ENCODE measurements around the gene REEP2.

REEP2 gene

DNA sequence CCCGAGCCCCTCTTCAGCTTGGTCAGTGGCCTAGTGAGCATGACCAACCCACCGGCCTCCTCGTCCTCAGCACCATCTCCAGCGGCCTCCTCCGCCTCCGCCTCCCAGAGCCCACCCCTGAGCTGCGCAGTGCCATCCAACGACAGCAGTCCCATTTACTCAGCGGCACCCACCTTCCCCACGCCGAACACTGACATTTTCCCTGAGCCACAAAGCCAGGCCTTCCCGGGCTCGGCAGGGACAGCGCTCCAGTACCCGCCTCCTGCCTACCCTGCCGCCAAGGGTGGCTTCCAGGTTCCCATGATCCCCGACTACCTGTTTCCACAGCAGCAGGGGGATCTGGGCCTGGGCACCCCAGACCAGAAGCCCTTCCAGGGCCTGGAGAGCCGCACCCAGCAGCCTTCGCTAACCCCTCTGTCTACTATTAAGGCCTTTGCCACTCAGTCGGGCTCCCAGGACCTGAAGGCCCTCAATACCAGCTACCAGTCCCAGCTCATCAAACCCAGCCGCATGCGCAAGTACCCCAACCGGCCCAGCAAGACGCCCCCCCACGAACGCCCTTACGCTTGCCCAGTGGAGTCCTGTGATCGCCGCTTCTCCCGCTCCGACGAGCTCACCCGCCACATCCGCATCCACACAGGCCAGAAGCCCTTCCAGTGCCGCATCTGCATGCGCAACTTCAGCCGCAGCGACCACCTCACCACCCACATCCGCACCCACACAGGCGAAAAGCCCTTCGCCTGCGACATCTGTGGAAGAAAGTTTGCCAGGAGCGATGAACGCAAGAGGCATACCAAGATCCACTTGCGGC lies 28.2 kb downstream of the REEP2 start:
- no peak for DNase-seq (ENCODE audit: low read depth)
- peak overlapping the region; percentile 74 for H3K4me3 ChIP-seq (ENCODE audit: control insufficient read depth, low read depth, low read length)
- TF ChIP-seq, protein P1, sequence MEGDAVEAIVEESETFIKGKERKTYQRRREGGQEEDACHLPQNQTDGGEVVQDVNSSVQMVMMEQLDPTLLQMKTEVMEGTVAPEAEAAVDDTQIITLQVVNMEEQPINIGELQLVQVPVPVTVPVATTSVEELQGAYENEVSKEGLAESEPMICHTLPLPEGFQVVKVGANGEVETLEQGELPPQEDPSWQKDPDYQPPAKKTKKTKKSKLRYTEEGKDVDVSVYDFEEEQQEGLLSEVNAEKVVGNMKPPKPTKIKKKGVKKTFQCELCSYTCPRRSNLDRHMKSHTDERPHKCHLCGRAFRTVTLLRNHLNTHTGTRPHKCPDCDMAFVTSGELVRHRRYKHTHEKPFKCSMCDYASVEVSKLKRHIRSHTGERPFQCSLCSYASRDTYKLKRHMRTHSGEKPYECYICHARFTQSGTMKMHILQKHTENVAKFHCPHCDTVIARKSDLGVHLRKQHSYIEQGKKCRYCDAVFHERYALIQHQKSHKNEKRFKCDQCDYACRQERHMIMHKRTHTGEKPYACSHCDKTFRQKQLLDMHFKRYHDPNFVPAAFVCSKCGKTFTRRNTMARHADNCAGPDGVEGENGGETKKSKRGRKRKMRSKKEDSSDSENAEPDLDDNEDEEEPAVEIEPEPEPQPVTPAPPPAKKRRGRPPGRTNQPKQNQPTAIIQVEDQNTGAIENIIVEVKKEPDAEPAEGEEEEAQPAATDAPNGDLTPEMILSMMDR (conservative IDR thresholded peaks at IDR 0.05; ENCODE audit: control insufficient read depth, insufficient read depth, low read depth, low read length), result no peak

DNA sequence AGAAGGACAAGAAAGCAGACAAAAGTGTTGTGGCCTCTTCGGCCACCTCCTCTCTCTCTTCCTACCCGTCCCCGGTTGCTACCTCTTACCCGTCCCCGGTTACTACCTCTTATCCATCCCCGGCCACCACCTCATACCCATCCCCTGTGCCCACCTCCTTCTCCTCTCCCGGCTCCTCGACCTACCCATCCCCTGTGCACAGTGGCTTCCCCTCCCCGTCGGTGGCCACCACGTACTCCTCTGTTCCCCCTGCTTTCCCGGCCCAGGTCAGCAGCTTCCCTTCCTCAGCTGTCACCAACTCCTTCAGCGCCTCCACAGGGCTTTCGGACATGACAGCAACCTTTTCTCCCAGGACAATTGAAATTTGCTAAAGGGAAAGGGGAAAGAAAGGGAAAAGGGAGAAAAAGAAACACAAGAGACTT lies 28.9 kb downstream of the REEP2 start:
- TF ChIP-seq, protein P1 (conservative IDR thresholded peaks at IDR 0.05; ENCODE audit: control insufficient read depth, insufficient read depth, low read depth, low read length), result no peak
- peak overlapping the region; percentile 74 for H3K4me3 ChIP-seq (ENCODE audit: control insufficient read depth, low read depth, low read length)
- DNase-seq (ENCODE audit: low read depth), result no peak

DNA sequence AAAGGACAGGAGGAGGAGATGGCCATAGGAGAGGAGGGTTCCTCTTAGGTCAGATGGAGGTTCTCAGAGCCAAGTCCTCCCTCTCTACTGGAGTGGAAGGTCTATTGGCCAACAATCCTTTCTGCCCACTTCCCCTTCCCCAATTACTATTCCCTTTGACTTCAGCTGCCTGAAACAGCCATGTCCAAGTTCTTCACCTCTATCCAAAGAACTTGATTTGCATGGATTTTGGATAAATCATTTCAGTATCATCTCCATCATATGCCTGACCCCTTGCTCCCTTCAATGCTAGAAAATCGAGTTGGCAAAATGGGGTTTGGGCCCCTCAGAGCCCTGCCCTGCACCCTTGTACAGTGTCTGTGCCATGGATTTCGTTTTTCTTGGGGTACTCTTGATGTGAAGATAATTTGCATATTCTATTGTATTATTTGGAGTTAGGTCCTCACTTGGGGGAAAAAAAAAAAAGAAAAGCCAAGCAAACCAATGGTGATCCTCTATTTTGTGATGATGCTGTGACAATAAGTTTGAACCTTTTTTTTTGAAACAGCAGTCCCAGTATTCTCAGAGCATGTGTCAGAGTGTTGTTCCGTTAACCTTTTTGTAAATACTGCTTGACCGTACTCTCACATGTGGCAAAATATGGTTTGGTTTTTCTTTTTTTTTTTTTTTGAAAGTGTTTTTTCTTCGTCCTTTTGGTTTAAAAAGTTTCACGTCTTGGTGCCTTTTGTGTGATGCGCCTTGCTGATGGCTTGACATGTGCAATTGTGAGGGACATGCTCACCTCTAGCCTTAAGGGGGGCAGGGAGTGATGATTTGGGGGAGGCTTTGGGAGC lies 29.5 kb downstream of the REEP2 start:
- H3K4me3 ChIP-seq (ENCODE audit: control insufficient read depth, low read depth, low read length), result no peak overlapping the region
- TF ChIP-seq, protein P1 (conservative IDR thresholded peaks at IDR 0.05; ENCODE audit: control insufficient read depth, insufficient read depth, low read depth, low read length), result no peak
- no peak for DNase-seq (ENCODE audit: low read depth)

DNA sequence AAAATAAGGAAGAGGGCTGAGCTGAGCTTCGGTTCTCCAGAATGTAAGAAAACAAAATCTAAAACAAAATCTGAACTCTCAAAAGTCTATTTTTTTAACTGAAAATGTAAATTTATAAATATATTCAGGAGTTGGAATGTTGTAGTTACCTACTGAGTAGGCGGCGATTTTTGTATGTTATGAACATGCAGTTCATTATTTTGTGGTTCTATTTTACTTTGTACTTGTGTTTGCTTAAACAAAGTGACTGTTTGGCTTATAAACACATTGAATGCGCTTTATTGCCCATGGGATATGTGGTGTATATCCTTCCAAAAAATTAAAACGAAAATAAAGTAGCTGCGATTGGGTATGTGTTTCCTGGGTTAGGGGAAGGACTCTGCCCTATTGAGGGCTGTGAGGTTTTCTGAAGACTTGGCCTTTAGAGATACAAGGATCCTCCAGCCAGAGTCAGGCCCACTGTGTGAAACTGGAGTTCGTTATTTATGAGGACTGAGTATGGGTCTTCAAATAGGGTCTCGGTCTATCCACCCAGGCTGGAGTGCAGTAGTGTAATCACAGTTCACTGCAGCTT lies 30.2 kb downstream of the REEP2 start:
- TF ChIP-seq, protein P1 (conservative IDR thresholded peaks at IDR 0.05; ENCODE audit: control insufficient read depth, insufficient read depth, low read depth, low read length), result no peak
- H3K4me3 ChIP-seq (ENCODE audit: control insufficient read depth, low read depth, low read length), result no peak overlapping the region
- DNase-seq (ENCODE audit: low read depth), result no peak

DNA sequence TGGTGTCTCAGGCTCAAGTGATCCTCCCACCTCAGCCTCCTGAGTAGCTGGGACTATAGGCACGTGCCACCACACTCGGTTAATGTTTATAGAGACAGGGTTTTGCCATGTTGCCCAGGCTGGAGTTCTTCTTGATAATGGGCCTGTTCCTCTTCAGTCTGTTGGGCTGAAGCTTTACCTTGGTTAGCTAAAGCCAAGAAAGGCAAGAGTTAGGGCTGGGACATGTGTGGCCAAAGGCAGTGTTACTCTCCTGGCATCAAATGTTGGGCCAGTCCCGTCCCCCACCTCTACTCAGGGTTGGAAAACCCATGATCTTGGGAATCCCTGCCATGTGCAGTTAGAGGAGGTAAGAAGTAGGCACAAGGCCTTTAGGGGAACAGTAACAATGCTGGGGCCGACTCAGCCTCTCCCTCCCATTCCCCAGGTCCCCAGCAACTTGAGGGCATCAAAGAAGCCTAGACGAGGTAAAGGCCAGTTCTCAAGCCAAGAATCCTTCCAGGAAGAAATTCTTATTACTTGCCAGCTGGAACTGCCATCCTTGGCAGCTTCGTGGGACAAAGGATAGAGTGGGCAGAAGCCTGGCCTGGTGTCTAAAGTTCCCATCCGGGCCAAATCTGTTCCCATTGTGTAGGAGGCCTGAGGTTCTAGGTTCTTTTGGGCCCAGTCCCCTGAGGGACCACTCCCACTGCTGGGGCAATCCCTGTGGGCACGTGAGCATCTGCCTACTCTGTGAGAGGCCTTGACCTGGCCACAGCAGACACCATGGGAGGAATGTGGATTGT lies 30.9 kb downstream of the REEP2 start:
- H3K4me3 ChIP-seq (ENCODE audit: control insufficient read depth, low read depth, low read length), result no peak overlapping the region
- TF ChIP-seq, protein P1 (conservative IDR thresholded peaks at IDR 0.05; ENCODE audit: control insufficient read depth, insufficient read depth, low read depth, low read length), result no peak
- peak; percentile 38 for DNase-seq (ENCODE audit: low read depth)

All from fibroblast of mammary gland (primary cell).